Measurements from ENCODE around the gene CCNI. TPM values are rescaled to one million over a fixed set of nuclear protein-coding genes. Genes with fewer than 3 reads are reported as not detected.
"Not testable (repeated sequence)": the region's sequence is repeated elsewhere in the genome, so short reads cannot be mapped to it uniquely, and the experiment has no call there.

The CCNI gene
- total RNA-seq, 1 experiment from 2014 or later, result 181 TPM

GRCh38 chr4:77040854-77041725 lies 34.7 kb downstream of the CCNI start:
- Histone ChIP-seq H3K27ac (peak overlapping the region; percentile 31), H3K27me3 (replicated peaks) (no peaks in the 10 kb centered on the region), H3K36me3 (peaks cover 55% of the 10 kb centered on the region), H3K4me1 (replicated peaks) (peaks cover 56% of the 10 kb centered on the region), H3K9me3 (replicated peaks) (no peaks in the 10 kb centered on the region), H3K4me3 (no peak overlapping the region)
- no peak for DNase-seq (ENCODE audit: low read depth in 1 of 2, low spot score in 2 of 2)

GRCh38 chr4:77040270-77040669 lies 35.5 kb downstream of the CCNI start:
- Histone ChIP-seq H3K4me3 (no peak overlapping the region), H3K27me3 (replicated peaks) (no peaks in the 10 kb centered on the region), H3K36me3 (peaks cover 56% of the 10 kb centered on the region), H3K9me3 (replicated peaks) (no peaks in the 10 kb centered on the region), H3K4me1 (replicated peaks) (peaks cover 64% of the 10 kb centered on the region), H3K27ac (peak overlapping the region; percentile 31)
- DNase-seq (ENCODE audit: low read depth in 1 of 2, low spot score in 2 of 2), result peak in 1 of 2 experiments; percentile 50

GRCh38 chr4:77039796-77040195 lies 36.0 kb downstream of the CCNI start:
- H3K27ac ChIP-seq, result no peak overlapping the region
- H3K4me3 ChIP-seq, result no peak overlapping the region
- H3K4me1 ChIP-seq (replicated peaks), result peaks cover 69% of the 10 kb centered on the region
- no peak for DNase-seq (ENCODE audit: low read depth in 1 of 2, low spot score in 2 of 2)
- H3K9me3 ChIP-seq (replicated peaks), result no peaks in the 10 kb centered on the region
- H3K27me3 ChIP-seq (replicated peaks), result no peaks in the 10 kb centered on the region
- H3K36me3 ChIP-seq, result peaks cover 57% of the 10 kb centered on the region

DNA sequence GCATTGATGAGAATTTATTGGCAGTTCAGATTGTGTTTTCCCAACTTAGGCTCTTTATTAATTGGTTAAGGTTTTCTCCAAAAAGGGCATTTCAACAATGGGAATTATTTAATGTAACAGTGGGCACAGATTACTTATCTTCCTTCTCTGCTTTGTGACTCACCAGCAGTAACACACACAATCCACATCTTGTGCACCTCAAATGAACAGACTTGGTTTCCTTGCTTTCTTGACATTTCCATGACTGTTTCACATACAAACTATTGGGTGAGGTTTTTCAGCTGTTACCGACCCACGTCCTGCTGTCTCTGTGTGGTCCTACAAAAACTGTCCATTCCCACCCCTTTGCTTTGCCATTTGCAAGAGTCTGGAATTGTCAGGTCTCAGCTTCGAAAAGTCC lies 38.1 kb downstream of the CCNI start:
- peak in 1 of 2 experiments; percentile 49 for DNase-seq (ENCODE audit: low read depth in 1 of 2, low spot score in 2 of 2)
- H3K27ac ChIP-seq, result peak overlapping the region; percentile 78
- H3K36me3 ChIP-seq, result peaks cover 76% of the 10 kb centered on the region
- no peaks in the 10 kb centered on the region for H3K27me3 ChIP-seq (replicated peaks)
- H3K4me3 ChIP-seq, result no peak overlapping the region
- H3K9me3 ChIP-seq (replicated peaks), result no peaks in the 10 kb centered on the region
- peaks cover 72% of the 10 kb centered on the region for H3K4me1 ChIP-seq (replicated peaks)

DNA sequence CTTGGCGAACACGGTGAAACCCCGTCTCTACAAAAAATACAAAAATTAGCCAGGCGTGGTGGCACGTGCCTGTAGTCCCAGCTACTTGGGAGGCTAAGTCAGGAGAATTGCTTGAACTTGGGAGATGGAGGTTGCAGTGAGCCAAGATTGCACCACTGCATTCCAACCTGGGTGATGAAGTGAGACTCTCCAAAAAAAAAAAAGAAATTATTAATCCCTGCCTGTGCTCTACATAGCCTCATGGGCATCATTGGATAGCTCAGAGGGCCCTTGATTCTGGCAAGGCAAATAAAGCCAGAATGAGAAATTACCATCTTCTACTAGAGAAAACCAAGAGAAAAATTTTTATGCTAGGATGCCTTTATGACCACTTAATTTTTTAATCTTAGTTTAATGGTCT lies 38.6 kb downstream of the CCNI start:
- Histone ChIP-seq H3K4me1 (replicated peaks) (peaks cover 74% of the 10 kb centered on the region), H3K36me3 (peaks cover 81% of the 10 kb centered on the region), H3K27ac (peak overlapping the region; percentile 78)
- not testable (repeated sequence) for H3K4me3 ChIP-seq; H3K27me3 ChIP-seq (replicated peaks); H3K9me3 ChIP-seq (replicated peaks); DNase-seq (ENCODE audit: low read depth in 1 of 2, low spot score in 2 of 2)

GRCh38 chr4:77036206-77036605 lies 39.6 kb downstream of the CCNI start:
- DNase-seq (ENCODE audit: low read depth in 1 of 2, low spot score in 2 of 2), result peak; percentile 68 to 80
- Histone ChIP-seq H3K4me3 (no peak overlapping the region), H3K36me3 (peaks cover 87% of the 10 kb centered on the region), H3K4me1 (replicated peaks) (peaks cover 80% of the 10 kb centered on the region), H3K27me3 (replicated peaks) (no peaks in the 10 kb centered on the region), H3K9me3 (replicated peaks) (no peaks in the 10 kb centered on the region; the same call in 1 of the 2 replicates), H3K27ac (peak overlapping the region; percentile 78)

DNA sequence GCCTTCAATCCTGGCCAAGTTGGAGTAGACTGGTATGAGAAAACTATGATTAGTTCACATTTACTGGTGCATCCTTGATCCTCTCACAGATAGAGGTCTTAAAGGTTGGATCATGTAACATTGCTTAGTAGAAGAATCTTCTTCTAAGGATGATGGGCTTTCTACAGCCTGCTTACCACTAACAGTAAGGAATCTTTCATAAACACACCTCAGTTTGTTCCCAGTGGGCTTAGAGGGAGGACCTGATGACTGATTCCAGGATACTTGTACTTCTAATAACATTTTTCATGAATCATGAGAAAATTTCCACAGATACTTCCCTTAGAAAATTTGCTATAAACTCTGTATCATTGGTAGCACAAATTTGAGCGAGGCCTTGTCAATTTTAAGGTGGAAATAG lies 40.6 kb downstream of the CCNI start:
- H3K4me1 ChIP-seq (replicated peaks), result peaks cover 73% of the 10 kb centered on the region
- peak overlapping the region; percentile 78 for H3K27ac ChIP-seq
- no peak overlapping the region for H3K4me3 ChIP-seq
- no peak for DNase-seq (ENCODE audit: low read depth in 1 of 2, low spot score in 2 of 2)
- H3K36me3 ChIP-seq, result peaks cover 87% of the 10 kb centered on the region
- no peaks in the 10 kb centered on the region; the same call in 1 of the 2 replicates for H3K9me3 ChIP-seq (replicated peaks)
- H3K27me3 ChIP-seq (replicated peaks), result no peaks in the 10 kb centered on the region

GRCh38 chr4:77031544-77031943 lies 44.2 kb downstream of the CCNI start:
- H3K9me3 ChIP-seq (replicated peaks), result no peaks in the 10 kb centered on the region; the same call in 1 of the 2 replicates
- H3K4me3 ChIP-seq, result no peak overlapping the region
- no peak overlapping the region for H3K27ac ChIP-seq
- peaks cover 39% of the 10 kb centered on the region for H3K4me1 ChIP-seq (replicated peaks)
- DNase-seq (ENCODE audit: low read depth in 1 of 2, low spot score in 2 of 2), result no peak
- peaks cover 93% of the 10 kb centered on the region for H3K36me3 ChIP-seq
- H3K27me3 ChIP-seq (replicated peaks), result no peaks in the 10 kb centered on the region

DNA sequence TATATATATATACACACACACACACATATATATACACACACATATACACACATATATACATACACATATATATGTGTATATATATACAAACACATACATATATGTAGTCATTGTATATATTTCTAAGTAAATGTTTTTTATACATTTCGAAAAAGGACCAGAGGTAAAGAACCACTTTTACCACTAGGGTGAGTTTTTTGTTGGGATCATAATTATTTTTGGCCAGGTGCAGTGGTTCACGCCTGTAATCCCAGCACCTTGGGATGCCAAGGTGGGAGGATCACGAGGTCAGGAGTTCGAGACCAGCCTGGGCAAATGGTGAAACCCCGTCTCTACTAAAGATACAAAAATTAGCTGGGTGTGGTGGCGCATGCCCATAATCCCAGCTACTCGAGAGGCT lies 46.0 kb downstream of the CCNI start:
- H3K9me3 ChIP-seq (replicated peaks); H3K27me3 ChIP-seq (replicated peaks); H3K4me3 ChIP-seq; DNase-seq (ENCODE audit: low read depth in 1 of 2, low spot score in 2 of 2); H3K27ac ChIP-seq: not testable (repeated sequence)
- peaks cover 24% of the 10 kb centered on the region for H3K4me1 ChIP-seq (replicated peaks)
- H3K36me3 ChIP-seq, result peaks cover 100% of the 10 kb centered on the region

DNA sequence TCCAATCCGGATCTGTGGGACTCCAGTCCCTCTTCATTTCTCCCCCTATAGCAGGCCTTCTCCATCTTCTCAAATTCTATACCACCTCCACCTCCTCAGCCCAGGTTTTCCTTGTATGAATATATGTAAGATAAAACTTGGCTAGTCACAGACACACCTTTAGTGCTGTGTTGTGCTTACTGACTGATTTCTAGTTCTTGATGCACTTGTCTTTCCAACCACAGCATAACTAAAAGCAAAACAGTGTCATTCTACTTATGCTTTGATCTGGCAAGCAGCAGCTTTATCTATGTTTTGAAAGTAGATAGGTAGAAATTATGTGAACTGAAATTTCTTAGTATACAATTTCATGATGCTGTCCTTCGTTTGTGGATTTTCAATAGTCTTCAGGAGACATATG lies 47.5 kb downstream of the CCNI start:
- Histone ChIP-seq H3K27ac (no peak overlapping the region), H3K27me3 (replicated peaks) (no peaks in the 10 kb centered on the region), H3K9me3 (replicated peaks) (no peaks in the 10 kb centered on the region; the same call in 1 of the 2 replicates), H3K4me3 (no peak overlapping the region), H3K36me3 (peaks cover 99% of the 10 kb centered on the region), H3K4me1 (replicated peaks) (peaks cover 21% of the 10 kb centered on the region)
- no peak for DNase-seq (ENCODE audit: low read depth in 1 of 2, low spot score in 2 of 2)

DNA sequence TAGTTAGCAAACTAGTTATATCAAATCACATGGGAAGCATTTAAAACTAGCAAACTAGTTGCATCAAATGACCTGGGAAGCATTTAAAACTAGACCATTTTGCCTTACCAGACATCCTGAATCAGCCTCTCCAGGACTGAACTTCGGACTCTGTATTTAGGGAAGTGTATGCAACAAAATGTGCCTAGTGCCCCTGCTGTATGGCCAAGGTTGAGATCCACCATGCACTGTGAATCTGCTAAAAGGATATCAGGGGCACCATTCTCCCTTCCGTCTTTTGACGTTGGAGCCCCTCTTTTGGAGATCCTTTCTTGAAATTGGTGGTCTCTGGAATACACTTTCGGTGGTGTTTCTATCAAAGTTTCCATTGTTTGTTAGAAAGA lies 49.5 kb downstream of the CCNI start:
- no peaks in the 10 kb centered on the region for H3K27me3 ChIP-seq (replicated peaks)
- no peaks in the 10 kb centered on the region for H3K9me3 ChIP-seq (replicated peaks)
- H3K4me1 ChIP-seq (replicated peaks), result peaks cover 30% of the 10 kb centered on the region
- peaks cover 89% of the 10 kb centered on the region for H3K36me3 ChIP-seq
- no peak overlapping the region for H3K27ac ChIP-seq
- DNase-seq (ENCODE audit: low read depth in 1 of 2, low spot score in 2 of 2), result no peak
- H3K4me3 ChIP-seq, result no peak overlapping the region

- no peak for DNase-seq (ENCODE audit: low read depth in 1 of 2, low spot score in 2 of 2)
- Histone ChIP-seq H3K27me3 (replicated peaks) (no peaks in the 10 kb centered on the region), H3K36me3 (peaks cover 89% of the 10 kb centered on the region), H3K9me3 (replicated peaks) (no peaks in the 10 kb centered on the region), H3K4me3 (no peak overlapping the region), H3K4me1 (replicated peaks) (peaks cover 35% of the 10 kb centered on the region), H3K27ac (no peak overlapping the region)
Observed at GRCh38 chr4:77025643-77026321, 50.0 kb downstream of the CCNI start.

DNA sequence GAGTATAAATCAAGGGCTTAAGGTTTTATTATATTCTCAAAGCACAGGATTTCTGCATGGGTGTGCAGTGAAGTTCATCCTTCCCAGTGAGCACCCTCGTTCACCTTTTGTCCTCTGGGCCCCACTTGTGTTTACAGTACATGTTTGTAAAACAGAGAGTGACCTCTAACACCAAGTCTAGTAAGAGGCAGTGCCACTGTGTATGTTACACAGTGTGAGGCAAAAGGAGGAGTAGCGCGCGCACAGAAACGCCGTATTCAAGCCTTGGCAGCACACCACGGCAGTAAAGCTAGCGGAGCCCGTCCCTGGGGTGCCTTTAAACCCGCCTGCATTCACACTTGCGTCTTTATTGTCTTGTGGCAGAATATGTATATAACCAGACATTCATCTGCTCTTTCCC lies 51.9 kb downstream of the CCNI start:
- H3K27me3 ChIP-seq (replicated peaks), result no peaks in the 10 kb centered on the region
- H3K4me1 ChIP-seq (replicated peaks), result peaks cover 54% of the 10 kb centered on the region
- H3K4me3 ChIP-seq, result no peak overlapping the region
- peaks cover 89% of the 10 kb centered on the region for H3K36me3 ChIP-seq
- no peaks in the 10 kb centered on the region for H3K9me3 ChIP-seq (replicated peaks)
- H3K27ac ChIP-seq, result peak overlapping the region; percentile 80; the same call in 1 of the 2 replicates
- no peak for DNase-seq (ENCODE audit: low read depth in 1 of 2, low spot score in 2 of 2)

DNA sequence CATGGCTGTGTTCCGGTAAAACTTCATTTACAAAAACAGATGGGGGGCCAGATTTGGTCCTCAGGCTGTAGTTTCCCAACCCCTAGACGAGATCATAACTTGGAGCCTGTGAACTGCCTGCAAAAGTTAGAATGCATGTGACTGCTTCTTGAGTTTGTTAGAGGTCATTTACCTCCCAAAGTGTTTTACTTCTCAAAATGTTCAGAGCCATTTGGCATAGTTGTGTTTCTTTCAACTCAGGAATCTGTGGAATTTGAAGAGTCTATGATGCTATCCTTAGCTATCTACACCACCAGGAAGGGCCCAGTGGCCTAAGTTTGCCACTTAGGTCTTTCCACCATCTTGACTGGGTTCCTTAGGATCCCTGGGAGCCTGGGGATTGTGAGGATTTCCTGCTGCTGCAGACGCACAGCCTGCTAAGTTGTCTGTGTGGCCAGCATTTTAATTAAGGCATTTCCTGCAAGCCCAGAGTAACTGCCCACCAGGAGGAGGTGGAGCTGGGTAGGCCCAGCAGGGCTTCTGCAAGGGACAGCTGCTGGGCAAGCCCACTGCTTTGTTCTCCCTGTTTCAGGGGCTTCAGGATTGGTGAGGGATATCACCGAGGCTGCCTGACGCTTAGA lies 53.1 kb downstream of the CCNI start:
- no peaks in the 10 kb centered on the region for H3K9me3 ChIP-seq (replicated peaks)
- peaks cover 54% of the 10 kb centered on the region for H3K4me1 ChIP-seq (replicated peaks)
- peak overlapping the region; percentile 80 for H3K27ac ChIP-seq
- H3K27me3 ChIP-seq (replicated peaks), result no peaks in the 10 kb centered on the region
- H3K36me3 ChIP-seq, result peaks cover 85% of the 10 kb centered on the region
- no peak overlapping the region for H3K4me3 ChIP-seq
- DNase-seq (ENCODE audit: low read depth in 1 of 2, low spot score in 2 of 2), result peak; percentile 91 to 92

Data from SJSA1 (cell line).